Measurements from ENCODE around the gene LGALS7. TPM values are rescaled to one million over a fixed set of nuclear protein-coding genes. Genes with fewer than 3 reads are reported as not detected.
"Not testable (repeated sequence)": the region's sequence is repeated elsewhere in the genome, so short reads cannot be mapped to it uniquely, and the experiment has no call there.

The LGALS7 gene
- total and polyA plus RNA-seq, 2 of the 8 experiments (the other 6 are each of a cell fraction or from before 2014, with no cell fraction given): 0.32 TPM; not detected in 1

DNA sequence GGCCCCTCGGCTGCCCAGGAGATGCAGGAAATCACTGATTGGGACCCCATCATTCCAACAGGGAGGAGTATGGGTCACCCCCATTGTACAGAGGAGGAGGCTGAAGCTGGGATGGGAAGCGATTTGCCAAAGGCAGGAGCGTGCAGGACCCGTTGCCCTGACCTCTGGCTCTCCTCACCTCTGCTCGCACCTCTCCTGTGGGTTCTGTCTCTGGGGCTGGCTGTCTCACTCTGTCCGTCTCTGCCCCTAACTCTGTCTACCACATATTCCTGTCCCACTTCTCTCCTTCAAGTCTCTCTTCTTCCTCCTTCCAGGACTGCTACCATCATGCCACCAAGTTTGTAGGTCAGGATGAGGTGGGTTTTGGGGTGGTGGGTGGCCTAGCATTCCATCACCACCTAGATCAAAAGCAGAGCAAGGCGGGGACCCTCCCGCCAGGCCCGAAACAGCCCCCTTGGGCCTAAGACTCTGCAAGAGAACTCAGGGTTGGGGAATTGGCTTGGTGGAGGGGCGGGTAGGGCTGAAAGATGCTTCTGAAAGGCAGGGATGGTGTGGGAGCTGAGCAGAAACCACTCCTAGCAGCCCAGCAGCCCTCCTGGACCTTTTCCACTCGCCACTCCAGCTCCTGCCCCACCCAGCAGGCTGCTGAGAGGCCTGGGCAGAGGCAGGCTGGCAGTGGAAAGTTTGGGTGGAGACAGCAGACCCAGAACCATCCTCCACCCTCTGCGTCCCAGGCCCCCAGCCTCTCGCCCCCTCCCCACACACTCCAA lies 1.0 kb upstream of the LGALS7 start (continued):
- TF ChIP-seq RNF2 (IDR thresholded peaks at IDR 0.05; ENCODE audit: borderline replicate concordance, low read depth, low read length, missing control alignments, poor library complexity, severe bottlenecking) (no peak), SP1 (IDR thresholded peaks at IDR 0.05; ENCODE audit: low read depth, low read length) (no peak), CBX8 (IDR thresholded peaks at IDR 0.05; ENCODE audit: borderline replicate concordance, low read depth, low read length) (no peak), NRF1 (IDR thresholded peaks at IDR 0.05; ENCODE audit: low read depth, low read length) (no peak), JUN (IDR thresholded peaks at IDR 0.05; ENCODE audit: low read depth, low read length) (no peak), TCF12 (IDR thresholded peaks at IDR 0.05; ENCODE audit: low read depth, low read length) (no peak)

DNA sequence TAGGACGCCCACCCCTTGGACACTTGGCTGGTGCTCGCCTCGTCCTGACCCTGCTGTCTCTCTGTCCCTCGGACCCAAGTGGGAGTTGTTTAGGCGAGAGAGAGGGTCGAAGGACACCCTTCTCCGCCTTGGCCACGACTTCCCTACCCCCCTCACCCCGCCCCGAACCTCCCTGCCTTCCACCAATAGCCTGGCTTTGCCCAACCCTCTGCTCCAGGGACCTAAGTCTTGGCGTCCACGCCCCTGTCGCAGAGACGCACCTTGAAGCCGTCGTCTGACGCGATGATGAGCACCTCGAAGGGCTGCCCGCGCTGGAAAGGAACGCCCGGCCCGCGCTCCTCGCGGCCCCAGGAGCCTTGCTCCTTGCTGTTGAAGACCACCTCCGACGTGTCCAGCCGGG lies 1.7 kb downstream of the LGALS7 start:
- H3K14ac ChIP-seq (ENCODE audit: insufficient read length); H2BK12ac ChIP-seq (ENCODE audit: low read depth, low read length); FAIRE-seq; H2BK20ac ChIP-seq (ENCODE audit: low read length); H4K5ac ChIP-seq (ENCODE audit: insufficient read length, low read depth, low read length); POLR2A ChIA-PET (ENCODE audit: partially characterized antibody); H3K4me1 ChIP-seq (replicated peaks in 1 of 4; ENCODE audit: control insufficient read depth in 3 of 4, insufficient read depth in 4 of 4, low read length in 3 of 4); H2BK120ac ChIP-seq (replicated peaks; ENCODE audit: low read depth, low read length); H3K18ac ChIP-seq (ENCODE audit: extremely low read depth, low read length); H3K4me2 ChIP-seq (ENCODE audit: insufficient read depth in 1 of 2, low read depth in 2 of 2, low read length in 2 of 2); H2AK5ac ChIP-seq (ENCODE audit: low read depth, low read length); H2BK5ac ChIP-seq (ENCODE audit: low read depth, low read length); H2BK15ac ChIP-seq (ENCODE audit: low read length); H2AFZ ChIP-seq (ENCODE audit: low read length); H4K20me1 ChIP-seq (replicated peaks in 1 of 2; ENCODE audit: control insufficient read depth in 1 of 2, insufficient read depth in 2 of 2, low read length in 2 of 2); H3K79me1 ChIP-seq (ENCODE audit: low read depth, low read length); CTCF ChIA-PET (ENCODE audit: partially characterized antibody); H3K36me3 ChIP-seq (ENCODE audit: control insufficient read depth in 2 of 4, insufficient read depth in 4 of 4, low read length in 3 of 4); H3K23me2 ChIP-seq (ENCODE audit: low read depth, low read length); DNase-seq (ENCODE audit: low read depth in 1 of 2, low spot score in 2 of 2); H3K27me3 ChIP-seq (replicated peaks in 1 of 4; ENCODE audit: control insufficient read depth in 3 of 4, extremely low read depth in 1 of 4, insufficient read depth in 3 of 4, low read length in 3 of 4); H4K91ac ChIP-seq (replicated peaks; ENCODE audit: insufficient read length, low read length); H3K4ac ChIP-seq (replicated peaks; ENCODE audit: insufficient read length, low read depth, low read length); H3K9ac ChIP-seq (replicated peaks in 1 of 4; ENCODE audit: extremely low read depth in 1 of 4, low read depth in 3 of 4, low read length in 3 of 4); H3K23ac ChIP-seq (ENCODE audit: insufficient read length); H3K9me3 ChIP-seq (ENCODE audit: insufficient read depth in 2 of 2, low read depth in 1 of 2, low read length in 1 of 2); H3K27ac ChIP-seq (ENCODE audit: low read depth, low read length); H3K56ac ChIP-seq (replicated peaks; ENCODE audit: insufficient read length, low read depth, low read length); H4K8ac ChIP-seq (ENCODE audit: extremely low read depth, insufficient read depth, low read length); H3K79me2 ChIP-seq (ENCODE audit: control insufficient read depth in 1 of 2, insufficient read depth in 2 of 2, low read length in 2 of 2); H3K4me3 ChIP-seq (ENCODE audit: extremely low read depth in 1 of 4, insufficient read depth in 2 of 4, low read depth in 3 of 4, low read length in 4 of 4): not testable (repeated sequence)
- no CpG with 5 or more reads among the region's 30 CpGs for WGBS, 2 experiments (ENCODE audit: extremely low coverage in 1 of 2, insufficient coverage in 1 of 2, insufficient read length in 1 of 2, insufficient replicate concordance in 2 of 2, low coverage in 1 of 2, low lambda C conversion rate in 2 of 2, missing lambda C conversion rate in 1 of 2)

All from H1 (cell line).